ENCODE results near the gene CENPN.

- TF ChIP-seq SP1 (IDR thresholded peaks at IDR 0.05) (no peak), SUZ12 (IDR thresholded peaks at IDR 0.05) (no peak), L3MBTL2 (conservative IDR thresholded peaks at IDR 0.05) (no peak), FOXA1 (IDR thresholded peaks at IDR 0.05) (no peak), BHLHE40 (IDR thresholded peaks at IDR 0.05; ENCODE audit: borderline replicate concordance) (no peak), PKNOX1 (IDR thresholded peaks at IDR 0.05) (no peak), FOXK2 (IDR thresholded peaks at IDR 0.05) (no peak), TARDBP (IDR thresholded peaks at IDR 0.05) (no peak), NFRKB (IDR thresholded peaks at IDR 0.05) (no peak), ZNF384 (IDR thresholded peaks at IDR 0.05) (no peak), FOXM1 (IDR thresholded peaks at IDR 0.05; ENCODE audit: borderline replicate concordance) (no peak), ARNT (IDR thresholded peaks at IDR 0.05) (no peak), LEF1 (IDR thresholded peaks at IDR 0.05; ENCODE audit: borderline replicate concordance) (no peak)
These were observed 44.1 kb upstream of the CENPN start for GRCh38 chr16:80962879-80963278.
